Putamen (tissue), 1 donor: ENCODE data around the gene HILPDA.
"Not testable (repeated sequence)": the region's sequence is repeated elsewhere in the genome, so short reads cannot be mapped to it uniquely, and the experiment has no call there.

ENCODE experiments used
- DNase-seq: peaks from one replicate; pipeline ENCODE4 v3.0.0-alpha.2; 2016; ENCODE audit warnings: low spot score

HILPDA gene

GRCh38 chr7:128463345-128463744 lies 7.7 kb downstream of the HILPDA start:
- not testable (repeated sequence) for DNase-seq

- DNase-seq: not testable (repeated sequence)
These were observed 8.3 kb downstream of the HILPDA start for GRCh38 chr7:128463933-128464332.

- DNase-seq: not testable (repeated sequence)
These were observed 11.2 kb downstream of the HILPDA start for GRCh38 chr7:128466871-128467270.

- DNase-seq: peak; percentile 89
These were observed 21.0 kb downstream of the HILPDA start, which contains the start of gene METTL2B for GRCh38 chr7:128476402-128477335. Gene METTL2B, plus strand, starts transcription at chr7:128476748. Its CDS starts 18 bp downstream, at chr7:128476766.

- not testable (repeated sequence) for DNase-seq
These were observed 21.6 kb downstream of the HILPDA start for GRCh38 chr7:128477336-128477690.

GRCh38 chr7:128479082-128479481 lies 23.4 kb downstream of the HILPDA start:
- not testable (repeated sequence) for DNase-seq

- DNase-seq: not testable (repeated sequence)
These were observed 32.5 kb downstream of the HILPDA start for GRCh38 chr7:128488134-128488533.

GRCh38 chr7:128497405-128497804 lies 41.7 kb downstream of the HILPDA start:
- no peak for DNase-seq

- DNase-seq: not testable (repeated sequence)
These were observed 49.7 kb downstream of the HILPDA start for GRCh38 chr7:128505416-128505815.

- DNase-seq: not testable (repeated sequence)
These were observed 51.1 kb downstream of the HILPDA start for GRCh38 chr7:128506819-128507218.

GRCh38 chr7:128507321-128507993 lies 51.8 kb downstream of the HILPDA start:
- DNase-seq: peak; percentile 2
